ENCODE results near the gene ST3GAL3.

ST3GAL3 gene

DNA sequence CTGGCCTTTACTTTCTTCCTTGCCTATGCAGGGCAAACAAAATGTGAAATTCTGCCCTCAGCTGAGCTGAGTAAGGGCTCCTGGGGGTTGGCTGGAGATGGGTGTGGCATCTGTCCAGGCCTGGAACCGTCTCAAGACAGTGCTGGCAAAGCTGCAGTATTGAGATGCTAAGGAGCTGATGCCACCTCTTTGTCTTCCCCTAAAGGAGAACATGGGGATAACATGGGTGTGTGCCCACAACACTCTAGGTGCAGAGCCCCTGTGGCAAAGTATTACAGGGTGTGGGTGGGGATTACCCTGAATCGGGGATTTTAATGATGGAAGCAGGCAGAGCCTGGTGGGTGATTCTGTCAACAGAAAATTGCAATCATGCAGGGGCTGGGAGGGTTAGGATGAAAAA lies 2.5 kb upstream of the ST3GAL3 start:
- TF ChIP-seq, protein P1, sequence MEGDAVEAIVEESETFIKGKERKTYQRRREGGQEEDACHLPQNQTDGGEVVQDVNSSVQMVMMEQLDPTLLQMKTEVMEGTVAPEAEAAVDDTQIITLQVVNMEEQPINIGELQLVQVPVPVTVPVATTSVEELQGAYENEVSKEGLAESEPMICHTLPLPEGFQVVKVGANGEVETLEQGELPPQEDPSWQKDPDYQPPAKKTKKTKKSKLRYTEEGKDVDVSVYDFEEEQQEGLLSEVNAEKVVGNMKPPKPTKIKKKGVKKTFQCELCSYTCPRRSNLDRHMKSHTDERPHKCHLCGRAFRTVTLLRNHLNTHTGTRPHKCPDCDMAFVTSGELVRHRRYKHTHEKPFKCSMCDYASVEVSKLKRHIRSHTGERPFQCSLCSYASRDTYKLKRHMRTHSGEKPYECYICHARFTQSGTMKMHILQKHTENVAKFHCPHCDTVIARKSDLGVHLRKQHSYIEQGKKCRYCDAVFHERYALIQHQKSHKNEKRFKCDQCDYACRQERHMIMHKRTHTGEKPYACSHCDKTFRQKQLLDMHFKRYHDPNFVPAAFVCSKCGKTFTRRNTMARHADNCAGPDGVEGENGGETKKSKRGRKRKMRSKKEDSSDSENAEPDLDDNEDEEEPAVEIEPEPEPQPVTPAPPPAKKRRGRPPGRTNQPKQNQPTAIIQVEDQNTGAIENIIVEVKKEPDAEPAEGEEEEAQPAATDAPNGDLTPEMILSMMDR (IDR thresholded peaks at IDR 0.05; ENCODE audit: low read depth, low read length), result no peak
- TF ChIP-seq POLR2A (IDR thresholded peaks at IDR 0.05; ENCODE audit: extremely low read depth, insufficient read length) (no peak), MYC (IDR thresholded peaks at IDR 0.05; ENCODE audit: low read depth, low read length) (no peak)
- TF ChIP-seq, protein P2, sequence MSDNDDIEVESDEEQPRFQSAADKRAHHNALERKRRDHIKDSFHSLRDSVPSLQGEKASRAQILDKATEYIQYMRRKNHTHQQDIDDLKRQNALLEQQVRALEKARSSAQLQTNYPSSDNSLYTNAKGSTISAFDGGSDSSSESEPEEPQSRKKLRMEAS (IDR thresholded peaks at IDR 0.05; ENCODE audit: low read depth, low read length), result no peak
- peak; percentile 13 for DNase-seq (ENCODE audit: low read depth)
- H3K4me3 ChIP-seq (ENCODE audit: low read depth, low read length), result no peak overlapping the region

DNA sequence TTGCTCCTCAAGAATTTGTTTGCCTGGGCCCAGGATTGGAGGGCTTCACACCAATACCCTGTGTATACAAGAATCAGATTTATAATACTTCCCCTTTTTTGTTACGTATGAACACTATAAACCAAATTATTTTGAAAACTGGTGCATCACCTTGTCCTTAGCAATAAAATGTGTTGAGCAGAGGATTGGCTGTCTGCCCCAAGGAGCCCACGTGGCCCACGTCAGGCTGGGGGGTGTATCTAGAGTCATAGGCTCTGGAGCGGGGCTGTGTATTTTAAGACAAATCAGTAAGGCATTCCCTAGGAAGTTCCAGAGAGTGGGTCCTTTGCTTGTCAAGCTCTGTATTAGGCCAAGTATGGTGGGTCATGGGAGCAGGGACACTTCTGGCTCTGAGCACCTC lies 2.0 kb upstream of the ST3GAL3 start:
- no peak overlapping the region for H3K4me3 ChIP-seq (ENCODE audit: low read depth, low read length)
- peak; percentile 11 for DNase-seq (ENCODE audit: low read depth)
- TF ChIP-seq MYC (IDR thresholded peaks at IDR 0.05; ENCODE audit: low read depth, low read length), result no peak
- TF ChIP-seq, protein P1 (IDR thresholded peaks at IDR 0.05; ENCODE audit: low read depth, low read length), result no peak
- TF ChIP-seq POLR2A (IDR thresholded peaks at IDR 0.05; ENCODE audit: extremely low read depth, insufficient read length), result no peak
- TF ChIP-seq, protein P2 (IDR thresholded peaks at IDR 0.05; ENCODE audit: low read depth, low read length), result no peak

DNA sequence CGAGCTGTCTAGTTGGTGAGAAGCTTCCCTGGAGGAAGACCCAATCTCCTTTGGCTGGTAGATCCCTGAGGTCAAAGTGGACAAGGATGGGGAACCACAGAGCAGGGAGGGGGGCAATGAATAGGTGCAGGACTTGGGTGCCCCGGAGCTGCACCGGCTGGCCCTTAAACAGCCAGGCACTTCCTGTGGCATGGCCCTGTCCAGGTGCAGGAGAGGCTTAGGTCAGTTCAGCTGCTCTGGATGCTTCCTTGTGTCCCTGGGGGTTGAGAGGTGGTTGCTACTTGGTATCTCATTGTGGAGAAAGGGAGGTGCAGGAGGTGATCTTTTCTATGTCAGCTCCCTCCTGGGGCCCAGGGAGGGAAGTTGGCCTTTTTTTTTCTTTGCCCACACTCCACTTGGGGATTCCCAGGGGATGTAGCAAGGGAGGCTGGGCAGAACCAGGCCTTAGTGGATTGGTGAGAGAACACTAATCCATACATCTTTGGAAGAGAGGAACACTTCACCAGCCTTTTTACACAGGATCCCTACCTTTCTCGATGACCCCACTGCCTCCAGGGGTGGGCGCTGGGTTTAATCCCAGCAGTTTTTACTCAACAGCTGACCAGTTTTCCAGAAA lies 1.2 kb upstream of the ST3GAL3 start:
- TF ChIP-seq, protein P2 (IDR thresholded peaks at IDR 0.05; ENCODE audit: low read depth, low read length), result no peak
- TF ChIP-seq, protein P1 (IDR thresholded peaks at IDR 0.05; ENCODE audit: low read depth, low read length), result no peak
- no peak for TF ChIP-seq POLR2A (IDR thresholded peaks at IDR 0.05; ENCODE audit: extremely low read depth, insufficient read length)
- TF ChIP-seq MYC (IDR thresholded peaks at IDR 0.05; ENCODE audit: low read depth, low read length), result no peak
- peak; percentile 58 for DNase-seq (ENCODE audit: low read depth)
- peak overlapping the region; percentile 89 for H3K4me3 ChIP-seq (ENCODE audit: low read depth, low read length)

DNA sequence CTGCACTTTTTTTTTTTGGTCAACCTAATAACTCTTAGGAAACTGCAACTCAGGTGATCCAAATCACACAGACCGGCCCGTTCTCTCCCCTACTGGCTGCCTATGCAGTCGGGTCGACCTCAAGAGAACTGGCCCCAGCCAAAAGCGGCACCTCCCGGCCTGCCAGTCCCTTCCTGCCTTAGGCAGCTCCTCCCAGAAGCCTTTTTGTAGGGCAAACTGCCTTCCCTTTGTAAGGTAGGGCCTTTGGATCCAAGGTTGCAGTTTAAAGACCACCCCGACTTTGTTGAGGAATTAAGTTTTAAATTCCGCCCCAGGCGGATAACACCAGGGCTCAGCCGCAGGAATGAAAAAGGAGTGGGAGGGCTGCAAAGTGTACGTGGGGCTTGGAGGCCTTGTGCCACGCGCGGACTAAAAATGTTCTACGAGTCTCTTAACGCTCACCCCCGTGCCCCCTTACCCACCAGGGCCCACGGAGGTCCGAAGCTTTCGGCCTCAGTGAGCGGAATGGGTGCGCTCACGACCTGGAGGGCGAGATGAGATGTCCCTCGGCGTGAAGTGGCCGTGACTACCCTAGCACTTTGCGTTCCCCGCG lies 642 bp upstream of the ST3GAL3 start:
- peak; percentile 51 for DNase-seq (ENCODE audit: low read depth)
- TF ChIP-seq POLR2A (IDR thresholded peaks at IDR 0.05; ENCODE audit: extremely low read depth, insufficient read length) (no peak), MYC (IDR thresholded peaks at IDR 0.05; ENCODE audit: low read depth, low read length) (no peak)
- TF ChIP-seq, protein P1 (IDR thresholded peaks at IDR 0.05; ENCODE audit: low read depth, low read length), result no peak
- TF ChIP-seq, protein P2 (IDR thresholded peaks at IDR 0.05; ENCODE audit: low read depth, low read length), result no peak
- H3K4me3 ChIP-seq (ENCODE audit: low read depth, low read length), result peak overlapping the region; percentile 89

DNA sequence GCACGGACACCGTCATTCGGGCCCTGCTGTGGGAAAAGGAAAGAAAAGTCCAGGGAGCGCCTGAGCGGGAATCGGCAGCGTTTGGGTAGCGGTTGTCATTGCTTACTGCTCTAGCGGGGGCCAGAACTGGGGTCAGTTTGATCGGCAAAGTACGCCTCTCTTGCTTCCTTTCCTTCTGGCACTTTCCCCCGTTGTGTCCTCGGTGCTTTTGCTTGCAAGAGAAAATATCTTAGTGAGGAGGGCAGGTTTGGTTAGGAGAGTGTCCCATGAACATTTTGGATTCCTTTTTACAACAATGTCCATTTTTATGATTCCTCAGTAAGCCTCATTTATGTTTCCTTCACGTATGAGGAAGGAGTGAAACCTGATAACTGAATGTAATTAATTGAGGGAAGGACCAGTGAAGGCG lies 670 bp downstream of the ST3GAL3 start:
- peak overlapping the region; percentile 92 for H3K4me3 ChIP-seq (ENCODE audit: low read depth, low read length)
- peak; percentile 62 for DNase-seq (ENCODE audit: low read depth)
- TF ChIP-seq, protein P2 (IDR thresholded peaks at IDR 0.05; ENCODE audit: low read depth, low read length), result no peak
- TF ChIP-seq, protein P1 (IDR thresholded peaks at IDR 0.05; ENCODE audit: low read depth, low read length), result no peak
- TF ChIP-seq MYC (IDR thresholded peaks at IDR 0.05; ENCODE audit: low read depth, low read length), result no peak
- TF ChIP-seq POLR2A (IDR thresholded peaks at IDR 0.05; ENCODE audit: extremely low read depth, insufficient read length), result no peak

All from NB4 (cell line).